Uterus (tissue), 4 donors: ENCODE measurements around the gene PERM1. TPM values are rescaled to one million over a fixed set of nuclear protein-coding genes. Genes with fewer than 3 reads are reported as not detected.
"Not testable (repeated sequence)": the region's sequence is repeated elsewhere in the genome, so short reads cannot be mapped to it uniquely, and the experiment has no call there.

ENCODE experiments used
- DNase-seq, 2 donors: peaks; one replicate each; pipeline ENCODE4 v3.0.0-alpha.2; 2019 to 2020
- H3K27ac ChIP-seq, 2 donors: fragments of 200-600 bp; sonication (generic); 1 replicate in 1 of 2; 2 replicates in 1 of 2; pipeline ENCODE4 v1.5.1; 2016 to 2018
- H3K27me3 ChIP-seq, 2 donors: fragments of 200-600 bp; sonication (generic); one replicate each; pipeline ENCODE4 v1.5.1; 2018 to 2019; ENCODE audit warnings: control low read depth in 1 of 2
- H3K36me3 ChIP-seq, 2 donors: fragments of 200-600 bp; sonication (generic); one replicate each; pipeline ENCODE4 v1.5.1; 2019; ENCODE audit warnings: control low read depth in 1 of 2
- H3K4me1 ChIP-seq, 2 donors: fragments of 200-600 bp; sonication (generic); one replicate each; pipeline ENCODE4 v1.5.1; 2018 to 2019; ENCODE audit warnings: control low read depth in 1 of 2
- H3K4me3 ChIP-seq, 2 donors: fragments of 200-600 bp; sonication (generic); 1 replicate in 1 of 2; 2 replicates in 1 of 2; pipeline ENCODE4 v1.5.1; 2018 to 2019; ENCODE audit warnings: mild to moderate bottlenecking in 1 of 2
- H3K9me3 ChIP-seq, 2 donors: fragments of 200-600 bp; sonication (generic); one replicate each; pipeline ENCODE4 v1.5.1; 2019; ENCODE audit warnings: control low read depth in 1 of 2
- CTCF ChIP-seq, 4 experiments: fragments of 200-600 bp in 2 of 4; fragments of 450-650 bp in 2 of 4; sonication (generic) in 2 of 4; IDR thresholded peaks; one replicate each; pipeline ENCODE4 v1.5.1; 2016 to 2019; ENCODE audit warnings: antibody characterized with exemption in 4 of 4, mild to moderate bottlenecking in 2 of 4, moderate library complexity in 1 of 4
- POLR2A ChIP-seq, 2 donors: fragments of 450-650 bp; IDR thresholded peaks; one replicate each; pipeline ENCODE4 v1.6.1; 2016; ENCODE audit warnings: antibody characterized with exemption in 2 of 2, mild to moderate bottlenecking in 1 of 2, moderate library complexity in 1 of 2
- intact Hi-C: fragments of 100-400 bp; cut with DNase I; formaldehyde crosslinking; loops from one replicate; pipeline ENCODE4 v1.15.1; 2023; ENCODE audit warnings: low total_unique reads
- total RNA-seq, 4 donors: library from RNA; depleted of rRNA in 3 of 4; stranded (reverse); fragments of >200 nt in 3 of 4; gene quantifications; one replicate each; pipeline versions ENCODE4 v1.1.0 to v1.2.4, GENCODE V29; 2014 to 2023
- donor health status: DM: yes; HTN: yes; CAD: no.

PERM1 gene
- total RNA-seq = 1 to 10 TPM in 1 of 4 donors, not detected in 3; 2.3 TPM

GRCh38 chr1:981955-982558, at the start of gene PERM1:
TSS of gene PERM1 (minus strand) at chr1:982093. CDS start at chr1:981029, 1,064 bp downstream.
- no peak for TF ChIP-seq CTCF (IDR thresholded peaks at IDR 0.05)
- Histone ChIP-seq H3K4me3 (no peak within 1 kb of the TSS), H3K27ac (no peak within 1 kb of the TSS), H3K27me3 (no peaks in the 10 kb centered on the region), H3K4me1 (no peaks in the 10 kb centered on the region), H3K36me3 (no peaks in the 10 kb centered on the region), H3K9me3 (no peaks in the 10 kb centered on the region)
- no peak for DNase-seq
- intact Hi-C loops = loop anchor here (10.0 kb wide), 1 partner anchor 83 kb away; no protein-coding TSS in a partner anchor

GRCh38 chr1:1030867-1031658, 49.2 kb upstream of the PERM1 start:
- not testable (repeated sequence) for H3K4me3 ChIP-seq, H3K27ac ChIP-seq, DNase-seq, H3K9me3 ChIP-seq, H3K27me3 ChIP-seq, H3K36me3 ChIP-seq
- intact Hi-C loops = loop anchor here (5.0 kb wide), 1 partner anchor 36 kb away; no protein-coding TSS in a partner anchor
- H3K4me1 ChIP-seq = peaks cover 0 to 19% of the 10 kb centered on the region in 2 donors

GRCh38 chr1:1027791-1028190, 45.9 kb upstream of the PERM1 start:
- no peaks in the 10 kb centered on the region for H3K36me3 ChIP-seq
- H3K4me3 ChIP-seq = no peak overlapping the region
- TF ChIP-seq CTCF (IDR thresholded peaks at IDR 0.05) = no peak
- TF ChIP-seq POLR2A (IDR thresholded peaks at IDR 0.05) = no peak
- peaks cover 0 to 9% of the 10 kb centered on the region in 2 donors for H3K4me1 ChIP-seq
- DNase-seq = no peak
- H3K27me3 ChIP-seq = no peaks in the 10 kb centered on the region
- intact Hi-C loops = no loop called here
- no peak overlapping the region for H3K27ac ChIP-seq
- H3K9me3 ChIP-seq = no peaks in the 10 kb centered on the region

- H3K4me3 ChIP-seq = no peak overlapping the region
- H3K36me3 ChIP-seq = no peaks in the 10 kb centered on the region
- no peak overlapping the region for H3K27ac ChIP-seq
- TF ChIP-seq CTCF (IDR thresholded peaks at IDR 0.05) (no peak), POLR2A (IDR thresholded peaks at IDR 0.05) (no peak)
- H3K27me3 ChIP-seq = no peaks in the 10 kb centered on the region
- H3K9me3 ChIP-seq = no peaks in the 10 kb centered on the region
- DNase-seq = no peak
- intact Hi-C loops = no loop called here
- H3K4me1 ChIP-seq = peaks cover 0 to 6% of the 10 kb centered on the region in 2 donors
Observed at GRCh38 chr1:1026599-1027413, 44.9 kb upstream of the PERM1 start.

GRCh38 chr1:1025730-1026129, 43.8 kb upstream of the PERM1 start:
- Histone ChIP-seq H3K27ac (no peak overlapping the region), H3K9me3 (no peaks in the 10 kb centered on the region), H3K4me3 (no peak overlapping the region), H3K4me1 (peaks cover 0 to 12% of the 10 kb centered on the region in 2 donors), H3K27me3 (no peaks in the 10 kb centered on the region), H3K36me3 (no peaks in the 10 kb centered on the region)
- intact Hi-C loops = no loop called here
- TF ChIP-seq POLR2A (IDR thresholded peaks at IDR 0.05) = no peak
- no peak for TF ChIP-seq CTCF (IDR thresholded peaks at IDR 0.05)
- no peak for DNase-seq
